ENCODE data around the gene MAP2K7. TPM values are rescaled to one million over a fixed set of nuclear protein-coding genes. Genes with fewer than 3 reads are reported as not detected.

MAP2K7 gene
- total and polyA plus RNA-seq, 2 donors (not counting 1 experiment from before 2014, with no cell fraction given) = 7.8 to 10.4 TPM

DNA sequence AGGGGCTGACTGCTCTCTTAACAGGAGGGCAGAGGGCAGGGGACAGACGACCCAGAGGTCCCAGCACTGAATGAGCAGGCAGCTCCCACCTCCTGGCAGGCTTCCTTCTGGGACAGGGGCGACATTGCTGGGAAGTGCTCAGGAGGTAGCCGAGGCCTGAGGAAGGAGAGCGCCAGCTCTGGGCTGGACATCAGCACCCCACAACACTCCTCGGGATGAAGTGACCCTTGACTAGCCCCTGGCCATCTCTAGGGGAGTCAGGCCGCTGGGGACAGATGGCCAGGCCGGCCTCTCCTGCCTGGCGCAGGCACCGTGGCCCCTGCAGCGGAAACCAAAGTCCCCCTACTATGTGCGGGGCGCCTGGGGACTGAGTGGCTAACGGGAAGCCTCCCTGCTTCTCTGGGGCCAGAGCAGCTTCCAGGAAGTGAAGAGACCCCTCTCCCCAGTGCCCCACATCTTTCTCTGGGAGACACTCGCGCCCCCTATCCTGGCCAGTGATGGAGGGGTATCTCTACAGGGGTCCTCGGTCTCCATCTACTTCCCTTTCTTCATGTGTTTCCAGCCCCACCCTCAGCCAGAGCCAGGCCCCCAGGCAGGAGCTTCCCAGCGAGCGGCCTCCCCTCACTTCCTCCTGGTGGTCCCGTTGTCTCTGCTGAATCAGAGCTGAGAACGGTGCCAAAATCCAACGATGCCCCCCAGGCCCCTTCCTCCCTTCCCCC, 39.5 kb upstream of the MAP2K7 start:
- no peak overlapping the region for H3K27ac ChIP-seq (ENCODE audit: insufficient read depth, low read length)
- no peak overlapping the region for H3K4me2 ChIP-seq (ENCODE audit: extremely low read depth, insufficient read depth, low read length)
- DNase-seq (ENCODE audit: low read depth in 2 of 2) = no peak
- H4K20me1 ChIP-seq (ENCODE audit: control insufficient read depth, extremely low read depth, insufficient read depth, low read length) = no peaks in the 10 kb centered on the region
- peaks cover 4% of the 10 kb centered on the region for H3K4me1 ChIP-seq (ENCODE audit: control insufficient read depth, extremely low read depth, insufficient read depth, low read length)
- no peak overlapping the region for H3K9ac ChIP-seq (ENCODE audit: insufficient read depth, low read length)
- H2AFZ ChIP-seq (ENCODE audit: low read length) = no peak overlapping the region
- H3K9me3 ChIP-seq (ENCODE audit: control insufficient read depth, insufficient read depth, low read depth, low read length) = no peaks in the 10 kb centered on the region
- TF ChIP-seq CTCF (conservative IDR thresholded peaks at IDR 0.05 in 1 of 2, IDR thresholded peaks at IDR 0.05 in 1 of 2; ENCODE audit: low read depth in 1 of 2, low read length in 2 of 2) (no peak), EZH2 (IDR thresholded peaks at IDR 0.05; ENCODE audit: low read length, missing control alignments) (no peak)
- H3K27me3 ChIP-seq (ENCODE audit: control insufficient read depth, insufficient read depth, low read length) = no peaks in the 10 kb centered on the region
- no peak overlapping the region for H3K4me3 ChIP-seq (replicated peaks in 1 of 4; ENCODE audit: control extremely low read depth in 1 of 4, insufficient read depth in 1 of 4, low read depth in 3 of 4, low read length in 4 of 4)
- H3K79me2 ChIP-seq (ENCODE audit: control insufficient read depth, insufficient read depth, low read length) = no peaks in the 10 kb centered on the region
- no peaks in the 10 kb centered on the region for H3K36me3 ChIP-seq (ENCODE audit: control insufficient read depth, insufficient read depth, low read length)

DNA sequence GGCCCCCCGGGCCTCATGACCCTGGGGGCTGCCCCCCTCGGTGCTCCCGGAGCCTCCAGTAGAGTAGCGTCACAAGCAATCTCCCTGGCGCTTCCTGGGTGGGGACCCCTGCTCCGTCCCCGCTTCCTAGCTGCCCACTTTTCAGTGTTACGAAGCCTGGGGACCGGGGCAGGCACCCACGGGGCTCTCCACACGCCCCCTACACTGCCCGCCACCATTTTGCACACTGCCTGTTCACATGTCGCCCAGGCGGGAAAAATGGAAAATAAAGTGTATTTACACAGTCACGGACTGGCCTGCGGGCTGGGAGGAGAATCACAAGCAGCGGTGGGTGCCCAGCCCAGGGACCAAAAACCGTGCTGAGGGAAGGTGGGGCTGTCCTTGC, 39.0 kb upstream of the MAP2K7 start:
- Histone ChIP-seq H3K36me3 (ENCODE audit: control insufficient read depth, insufficient read depth, low read length) (no peaks in the 10 kb centered on the region), H3K9me3 (ENCODE audit: control insufficient read depth, insufficient read depth, low read depth, low read length) (no peaks in the 10 kb centered on the region), H3K4me1 (ENCODE audit: control insufficient read depth, extremely low read depth, insufficient read depth, low read length) (peaks cover 4% of the 10 kb centered on the region), H3K4me2 (ENCODE audit: extremely low read depth, insufficient read depth, low read length) (no peak overlapping the region), H4K20me1 (ENCODE audit: control insufficient read depth, extremely low read depth, insufficient read depth, low read length) (no peaks in the 10 kb centered on the region), H3K27me3 (ENCODE audit: control insufficient read depth, insufficient read depth, low read length) (no peaks in the 10 kb centered on the region), H3K9ac (ENCODE audit: insufficient read depth, low read length) (no peak overlapping the region), H3K27ac (ENCODE audit: insufficient read depth, low read length) (no peak overlapping the region), H3K79me2 (ENCODE audit: control insufficient read depth, insufficient read depth, low read length) (no peaks in the 10 kb centered on the region), H3K4me3 (replicated peaks in 1 of 4; ENCODE audit: control extremely low read depth in 1 of 4, insufficient read depth in 1 of 4, low read depth in 3 of 4, low read length in 4 of 4) (no peak overlapping the region), H2AFZ (ENCODE audit: low read length) (no peak overlapping the region)
- DNase-seq (ENCODE audit: low read depth in 2 of 2) = no peak
- no peak for TF ChIP-seq EZH2 (IDR thresholded peaks at IDR 0.05; ENCODE audit: low read length, missing control alignments)
- TF ChIP-seq CTCF (conservative IDR thresholded peaks at IDR 0.05 in 1 of 2, IDR thresholded peaks at IDR 0.05 in 1 of 2; ENCODE audit: low read depth in 1 of 2, low read length in 2 of 2) = no peak

DNA sequence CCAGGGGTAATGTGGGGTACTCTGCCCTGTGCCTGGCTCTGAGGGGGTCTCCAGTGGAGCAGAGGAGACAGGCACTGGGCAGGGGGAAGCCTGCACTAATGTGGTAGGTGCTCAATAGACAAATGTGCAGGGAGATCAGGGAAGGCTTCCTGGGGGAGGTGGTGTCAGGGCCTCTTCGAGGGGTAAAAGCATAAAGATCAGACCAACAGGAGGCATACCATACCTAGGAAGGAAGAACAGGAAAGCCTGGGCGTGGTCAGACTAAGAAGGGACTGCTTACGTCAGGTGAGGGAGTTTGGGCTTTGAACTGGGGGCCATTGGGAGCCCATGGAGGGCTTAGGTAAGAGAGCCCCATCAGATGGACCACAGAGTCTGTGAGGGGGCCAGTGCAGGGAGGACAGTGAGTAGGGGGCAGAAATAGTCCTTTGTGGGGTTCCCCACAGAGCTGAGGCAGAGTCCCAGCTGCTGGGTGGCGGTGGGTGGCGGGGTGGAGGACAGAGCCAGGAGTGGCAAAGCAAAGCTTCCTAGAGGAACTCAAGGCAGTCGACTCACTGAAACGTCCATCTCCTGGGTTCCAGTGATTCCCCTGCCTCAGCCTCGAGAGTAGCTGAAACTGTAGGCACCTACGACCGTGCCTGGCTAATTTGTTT, 38.3 kb upstream of the MAP2K7 start:
- no peak overlapping the region for H3K4me3 ChIP-seq (replicated peaks in 1 of 4; ENCODE audit: control extremely low read depth in 1 of 4, insufficient read depth in 1 of 4, low read depth in 3 of 4, low read length in 4 of 4)
- TF ChIP-seq EZH2 (IDR thresholded peaks at IDR 0.05; ENCODE audit: low read length, missing control alignments) = no peak
- no peak for TF ChIP-seq CTCF (conservative IDR thresholded peaks at IDR 0.05 in 1 of 2, IDR thresholded peaks at IDR 0.05 in 1 of 2; ENCODE audit: low read depth in 1 of 2, low read length in 2 of 2)
- no peak overlapping the region for H3K9ac ChIP-seq (ENCODE audit: insufficient read depth, low read length)
- H2AFZ ChIP-seq (ENCODE audit: low read length) = no peak overlapping the region
- H3K4me1 ChIP-seq (ENCODE audit: control insufficient read depth, extremely low read depth, insufficient read depth, low read length) = peaks cover 4% of the 10 kb centered on the region
- DNase-seq (ENCODE audit: low read depth in 2 of 2) = no peak
- H3K36me3 ChIP-seq (ENCODE audit: control insufficient read depth, insufficient read depth, low read length) = no peaks in the 10 kb centered on the region
- no peaks in the 10 kb centered on the region for H3K79me2 ChIP-seq (ENCODE audit: control insufficient read depth, insufficient read depth, low read length)
- H3K9me3 ChIP-seq (ENCODE audit: control insufficient read depth, insufficient read depth, low read depth, low read length) = no peaks in the 10 kb centered on the region
- no peak overlapping the region for H3K4me2 ChIP-seq (ENCODE audit: extremely low read depth, insufficient read depth, low read length)
- H4K20me1 ChIP-seq (ENCODE audit: control insufficient read depth, extremely low read depth, insufficient read depth, low read length) = no peaks in the 10 kb centered on the region
- H3K27me3 ChIP-seq (ENCODE audit: control insufficient read depth, insufficient read depth, low read length) = no peaks in the 10 kb centered on the region
- H3K27ac ChIP-seq (ENCODE audit: insufficient read depth, low read length) = no peak overlapping the region

Measured in fibroblast of lung (primary cell).